Type B pancreatic cell (in vitro differentiated cells): ENCODE data around the gene RCSD1. TPM values are rescaled to one million over a fixed set of nuclear protein-coding genes. Genes with fewer than 3 reads are reported as not detected.

Experiments
- DNase-seq: peaks from one replicate; pipeline ENCODE4 v3.0.0; 2021; ENCODE audit warnings: mixed read lengths; ENCODE audit not compliant: unreplicated experiment; ENCODE audit errors: extremely low spot score
- H3K27ac Mint-ChIP-seq: 2 replicates; pipeline ENCODE4 v1.8.0; 2021; ENCODE audit warnings: mild to moderate bottlenecking, mixed read lengths
- H3K27me3 Mint-ChIP-seq: 2 replicates; pipeline ENCODE4 v1.8.0; 2021; ENCODE audit warnings: mixed read lengths
- H3K36me3 Mint-ChIP-seq: 2 replicates; pipeline ENCODE4 v1.8.0; 2021; ENCODE audit warnings: mixed read lengths
- H3K4me1 Mint-ChIP-seq: one replicate; pipeline ENCODE4 v1.8.0; 2021; ENCODE audit warnings: mixed read lengths; ENCODE audit not compliant: unreplicated experiment
- H3K4me3 Mint-ChIP-seq: 2 replicates; pipeline ENCODE4 v1.8.0; 2021; ENCODE audit warnings: mild to moderate bottlenecking, mixed read lengths
- H3K9me3 Mint-ChIP-seq: 2 replicates; pipeline ENCODE4 v1.8.0; 2021; ENCODE audit warnings: mixed read lengths
- CTCF ChIP-seq: fragments of 200-600 bp; sonication (generic); conservative IDR thresholded peaks from 2 replicates; pipeline ENCODE4 v1.5.0; 2021; ENCODE audit warnings: antibody characterized with exemption, mild to moderate bottlenecking
- total RNA-seq: library from RNA; stranded (reverse); gene quantifications from 2 replicates; pipeline ENCODE4 v1.2.1, GENCODE V29; 2021; ENCODE audit warnings: low replicate concordance

Gene RCSD1
- total RNA-seq, 1 donor from 2014 or later, result 0.75 TPM

DNA sequence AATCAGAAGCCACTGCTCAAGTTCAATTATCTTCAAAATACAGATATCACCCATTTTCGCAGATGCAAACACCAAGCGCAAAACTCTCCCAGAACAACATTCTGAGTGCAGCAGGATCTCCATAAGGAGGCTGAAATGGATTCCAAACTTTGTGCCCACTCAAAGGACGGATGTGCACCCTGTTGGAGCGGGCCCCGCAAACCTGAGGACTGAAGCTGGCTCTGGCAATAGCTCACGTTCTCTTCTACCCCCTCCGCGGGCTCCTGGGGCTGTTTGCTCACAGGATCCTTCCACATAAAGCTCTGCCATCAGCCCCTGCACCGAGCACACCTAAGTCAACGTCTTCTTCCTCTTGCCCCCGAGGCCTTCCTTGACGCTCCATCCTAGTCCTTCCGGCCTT lies 11.7 kb upstream of the RCSD1 start:
- DNase-seq, result no peak
- TF ChIP-seq CTCF, result no peak
- no peak overlapping the region for H3K4me3 Mint-ChIP-seq
- no peaks in the 10 kb centered on the region for H3K36me3 Mint-ChIP-seq
- H3K27me3 Mint-ChIP-seq, result peaks cover 20% of the 10 kb centered on the region
- H3K4me1 Mint-ChIP-seq, result peaks cover 23% of the 10 kb centered on the region
- no peak overlapping the region for H3K27ac Mint-ChIP-seq
- H3K9me3 Mint-ChIP-seq, result no peaks in the 10 kb centered on the region

DNA sequence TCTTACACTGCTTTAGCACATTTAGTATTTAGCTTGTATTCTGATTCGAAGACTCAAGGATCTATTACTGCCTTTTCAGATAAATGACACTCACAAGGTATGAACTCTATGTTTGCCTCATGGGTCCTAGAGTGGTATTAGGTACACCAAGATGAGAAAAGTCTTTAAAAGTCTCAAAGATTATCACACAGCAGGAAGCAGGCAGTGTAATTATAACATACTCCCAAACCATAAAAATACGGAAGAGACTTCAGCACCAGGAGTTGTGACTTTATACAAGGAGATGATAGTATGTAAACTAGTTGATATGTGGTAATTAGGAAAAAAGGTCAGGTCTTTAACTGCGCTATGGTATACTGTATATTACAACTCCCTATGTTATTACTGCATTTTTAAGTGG lies 11.2 kb upstream of the RCSD1 start:
- H3K9me3 Mint-ChIP-seq, result no peaks in the 10 kb centered on the region
- no peaks in the 10 kb centered on the region for H3K36me3 Mint-ChIP-seq
- H3K27ac Mint-ChIP-seq, result no peak overlapping the region
- no peak overlapping the region for H3K4me3 Mint-ChIP-seq
- no peak for TF ChIP-seq CTCF
- no peak for DNase-seq
- H3K27me3 Mint-ChIP-seq, result peaks cover 22% of the 10 kb centered on the region
- peaks cover 23% of the 10 kb centered on the region for H3K4me1 Mint-ChIP-seq

GRCh38 chr1:167620002-167620401 lies 10.0 kb upstream of the RCSD1 start:
- no peak for TF ChIP-seq CTCF
- no peaks in the 10 kb centered on the region for H3K9me3 Mint-ChIP-seq
- peaks cover 25% of the 10 kb centered on the region for H3K27me3 Mint-ChIP-seq
- H3K27ac Mint-ChIP-seq, result no peak overlapping the region
- H3K36me3 Mint-ChIP-seq, result no peaks in the 10 kb centered on the region
- no peak overlapping the region for H3K4me3 Mint-ChIP-seq
- peaks cover 23% of the 10 kb centered on the region for H3K4me1 Mint-ChIP-seq
- no peak for DNase-seq

- Mint-ChIP-seq H3K4me1 (peaks cover 19% of the 10 kb centered on the region), H3K27ac (no peak overlapping the region), H3K27me3 (peaks cover 32% of the 10 kb centered on the region), H3K9me3 (peaks cover 7% of the 10 kb centered on the region), H3K36me3 (no peaks in the 10 kb centered on the region), H3K4me3 (no peak overlapping the region)
- no peak for TF ChIP-seq CTCF
- DNase-seq, result no peak
Measured at GRCh38 chr1:167621780-167622313, 8.2 kb upstream of the RCSD1 start.

DNA sequence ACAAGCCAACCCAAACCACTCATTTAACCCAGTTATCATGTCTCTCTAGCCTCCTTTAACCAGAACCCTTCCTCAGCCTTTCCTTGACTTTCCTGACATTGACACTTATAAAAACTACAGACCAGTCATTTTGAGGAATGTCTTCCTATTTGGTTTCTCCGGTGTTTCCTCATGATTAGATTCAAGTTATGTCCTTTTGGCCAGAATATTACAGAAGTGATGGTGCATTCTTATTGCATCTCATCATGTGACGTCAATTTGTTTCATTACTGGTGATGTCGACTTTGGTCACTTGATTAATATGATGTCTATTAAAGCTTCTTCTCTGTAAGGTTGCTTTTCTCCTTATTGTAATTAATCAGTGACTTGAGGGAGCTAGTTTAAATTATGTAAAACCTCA lies 6.1 kb upstream of the RCSD1 start:
- Mint-ChIP-seq H3K27me3 (peaks cover 31% of the 10 kb centered on the region), H3K36me3 (no peaks in the 10 kb centered on the region), H3K4me3 (no peak overlapping the region), H3K27ac (no peak overlapping the region), H3K4me1 (no peaks in the 10 kb centered on the region), H3K9me3 (peaks cover 7% of the 10 kb centered on the region)
- TF ChIP-seq CTCF, result no peak
- DNase-seq, result no peak
